ENCODE measurements around the gene BMPR1A.

DNA sequence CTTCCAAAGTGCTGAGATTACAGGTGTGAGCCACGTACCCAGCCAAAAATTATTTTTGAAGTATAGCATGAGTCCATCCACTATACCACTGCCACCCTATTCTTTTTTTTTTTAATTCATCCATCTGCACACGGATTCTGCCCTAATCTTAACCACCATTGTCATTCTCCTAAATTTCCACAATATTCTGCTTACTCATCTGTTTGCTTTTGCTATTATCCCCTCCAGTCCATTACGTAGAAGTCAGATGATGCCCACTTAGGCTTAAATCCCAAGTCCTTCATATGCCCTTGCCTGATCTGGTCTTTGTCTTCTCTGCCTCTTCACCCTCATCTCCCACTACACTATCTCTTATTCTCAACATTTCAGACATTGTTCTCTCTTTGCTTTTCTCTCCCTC is 114.3 kb downstream of the BMPR1A start:
- TF ChIP-seq, protein P1, sequence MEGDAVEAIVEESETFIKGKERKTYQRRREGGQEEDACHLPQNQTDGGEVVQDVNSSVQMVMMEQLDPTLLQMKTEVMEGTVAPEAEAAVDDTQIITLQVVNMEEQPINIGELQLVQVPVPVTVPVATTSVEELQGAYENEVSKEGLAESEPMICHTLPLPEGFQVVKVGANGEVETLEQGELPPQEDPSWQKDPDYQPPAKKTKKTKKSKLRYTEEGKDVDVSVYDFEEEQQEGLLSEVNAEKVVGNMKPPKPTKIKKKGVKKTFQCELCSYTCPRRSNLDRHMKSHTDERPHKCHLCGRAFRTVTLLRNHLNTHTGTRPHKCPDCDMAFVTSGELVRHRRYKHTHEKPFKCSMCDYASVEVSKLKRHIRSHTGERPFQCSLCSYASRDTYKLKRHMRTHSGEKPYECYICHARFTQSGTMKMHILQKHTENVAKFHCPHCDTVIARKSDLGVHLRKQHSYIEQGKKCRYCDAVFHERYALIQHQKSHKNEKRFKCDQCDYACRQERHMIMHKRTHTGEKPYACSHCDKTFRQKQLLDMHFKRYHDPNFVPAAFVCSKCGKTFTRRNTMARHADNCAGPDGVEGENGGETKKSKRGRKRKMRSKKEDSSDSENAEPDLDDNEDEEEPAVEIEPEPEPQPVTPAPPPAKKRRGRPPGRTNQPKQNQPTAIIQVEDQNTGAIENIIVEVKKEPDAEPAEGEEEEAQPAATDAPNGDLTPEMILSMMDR (IDR thresholded peaks at IDR 0.05): no peak
- no peak for TF ChIP-seq POLR2A (IDR thresholded peaks at IDR 0.05)
